GM12873 (cell line): ENCODE measurements around the gene TMEM108.

ENCODE experiments used
- TF ChIP-seq, protein P1 (sequence below): IDR thresholded peaks from 2 replicates; pipeline ENCODE4 v1.5.1; 2012; ENCODE audit warnings: low read depth, mild to moderate bottlenecking, moderate library complexity, low read length, control low read depth; ENCODE audit not compliant: insufficient read depth; ENCODE audit errors: missing control alignments

The TMEM108 gene

DNA sequence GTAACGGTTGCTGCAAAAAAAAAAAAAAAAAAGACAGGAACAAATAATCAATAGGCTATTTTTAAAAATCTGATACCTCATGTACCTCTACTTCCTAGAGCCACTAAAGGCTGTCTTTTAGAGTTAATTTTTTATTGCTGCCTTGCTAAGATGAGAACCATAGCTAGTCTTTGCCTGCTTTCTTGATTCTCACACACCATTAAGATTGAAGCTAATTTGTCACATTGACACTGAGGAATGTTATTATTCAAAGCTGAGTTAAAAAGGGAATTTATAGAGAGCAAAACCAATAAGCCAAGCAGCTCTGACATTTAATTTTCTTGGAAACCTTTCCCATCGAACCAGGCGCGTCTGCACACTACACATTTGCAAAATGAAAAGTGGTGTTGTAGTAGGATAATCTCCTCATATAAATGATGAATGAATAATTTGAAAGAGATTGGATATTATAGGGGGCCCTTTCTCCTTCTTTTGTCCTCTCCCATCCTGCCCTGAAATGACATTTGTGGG, 149.7 kb downstream of the TMEM108 start:
- TF ChIP-seq, protein P1, sequence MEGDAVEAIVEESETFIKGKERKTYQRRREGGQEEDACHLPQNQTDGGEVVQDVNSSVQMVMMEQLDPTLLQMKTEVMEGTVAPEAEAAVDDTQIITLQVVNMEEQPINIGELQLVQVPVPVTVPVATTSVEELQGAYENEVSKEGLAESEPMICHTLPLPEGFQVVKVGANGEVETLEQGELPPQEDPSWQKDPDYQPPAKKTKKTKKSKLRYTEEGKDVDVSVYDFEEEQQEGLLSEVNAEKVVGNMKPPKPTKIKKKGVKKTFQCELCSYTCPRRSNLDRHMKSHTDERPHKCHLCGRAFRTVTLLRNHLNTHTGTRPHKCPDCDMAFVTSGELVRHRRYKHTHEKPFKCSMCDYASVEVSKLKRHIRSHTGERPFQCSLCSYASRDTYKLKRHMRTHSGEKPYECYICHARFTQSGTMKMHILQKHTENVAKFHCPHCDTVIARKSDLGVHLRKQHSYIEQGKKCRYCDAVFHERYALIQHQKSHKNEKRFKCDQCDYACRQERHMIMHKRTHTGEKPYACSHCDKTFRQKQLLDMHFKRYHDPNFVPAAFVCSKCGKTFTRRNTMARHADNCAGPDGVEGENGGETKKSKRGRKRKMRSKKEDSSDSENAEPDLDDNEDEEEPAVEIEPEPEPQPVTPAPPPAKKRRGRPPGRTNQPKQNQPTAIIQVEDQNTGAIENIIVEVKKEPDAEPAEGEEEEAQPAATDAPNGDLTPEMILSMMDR = no peak

DNA sequence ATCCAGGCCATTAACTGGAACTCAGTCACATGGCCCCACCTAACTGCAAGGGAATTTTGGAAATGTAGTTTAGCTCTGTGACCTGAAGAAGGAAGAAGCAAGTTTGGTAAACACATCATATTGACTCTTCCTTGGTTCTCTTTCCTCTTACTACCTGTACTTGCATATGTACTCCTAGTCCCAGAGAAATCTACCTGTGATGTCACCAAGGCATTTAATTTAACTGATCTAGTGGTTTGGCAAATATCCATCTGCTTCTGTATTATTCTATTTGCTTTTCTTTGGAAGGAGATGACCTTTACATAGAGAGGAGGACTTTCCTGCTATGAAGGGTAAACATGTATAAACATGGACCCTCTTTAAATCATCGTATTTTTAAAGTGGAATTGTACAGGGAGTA, 150.8 kb downstream of the TMEM108 start:
- TF ChIP-seq, protein P1 = no peak

DNA sequence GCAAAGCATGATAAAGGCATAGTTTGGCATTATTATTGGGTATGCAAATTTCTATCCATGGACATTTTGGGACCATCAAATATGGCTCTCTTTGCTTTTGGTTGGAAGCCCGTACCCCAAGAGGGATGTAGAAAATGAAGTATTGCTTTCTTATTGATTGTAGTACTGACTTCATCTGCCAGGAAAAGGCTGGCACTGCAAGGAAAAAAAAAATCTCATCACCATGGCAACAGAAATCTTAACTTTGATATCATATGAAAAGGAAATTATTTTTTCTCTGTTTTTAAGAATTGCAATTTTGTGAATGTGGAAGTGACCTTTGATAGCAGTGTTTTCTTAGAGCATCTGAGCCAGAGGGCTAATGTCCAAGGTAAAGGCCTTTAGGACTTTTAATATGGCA, 151.7 kb downstream of the TMEM108 start:
- TF ChIP-seq, protein P1 = no peak

DNA sequence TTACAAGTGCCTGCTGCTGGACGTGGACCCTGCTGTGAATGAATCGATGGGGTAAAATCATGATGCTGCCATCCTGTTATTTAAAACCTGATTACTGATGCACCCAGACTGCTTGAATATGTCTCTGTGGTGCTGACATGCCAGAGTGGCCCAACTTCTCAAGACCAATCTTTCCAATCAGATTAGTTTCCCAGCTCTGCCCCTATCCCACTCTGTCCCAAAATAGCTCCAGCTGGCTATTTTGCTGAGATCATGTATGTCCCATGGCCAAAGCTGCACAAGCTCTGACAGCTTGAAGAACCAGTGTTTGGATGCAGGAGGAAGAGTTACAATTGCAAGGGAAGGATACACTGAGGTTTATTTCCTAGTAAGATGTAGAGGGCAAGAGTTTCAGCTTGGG, 153.6 kb downstream of the TMEM108 start:
- TF ChIP-seq, protein P1 = no peak

DNA sequence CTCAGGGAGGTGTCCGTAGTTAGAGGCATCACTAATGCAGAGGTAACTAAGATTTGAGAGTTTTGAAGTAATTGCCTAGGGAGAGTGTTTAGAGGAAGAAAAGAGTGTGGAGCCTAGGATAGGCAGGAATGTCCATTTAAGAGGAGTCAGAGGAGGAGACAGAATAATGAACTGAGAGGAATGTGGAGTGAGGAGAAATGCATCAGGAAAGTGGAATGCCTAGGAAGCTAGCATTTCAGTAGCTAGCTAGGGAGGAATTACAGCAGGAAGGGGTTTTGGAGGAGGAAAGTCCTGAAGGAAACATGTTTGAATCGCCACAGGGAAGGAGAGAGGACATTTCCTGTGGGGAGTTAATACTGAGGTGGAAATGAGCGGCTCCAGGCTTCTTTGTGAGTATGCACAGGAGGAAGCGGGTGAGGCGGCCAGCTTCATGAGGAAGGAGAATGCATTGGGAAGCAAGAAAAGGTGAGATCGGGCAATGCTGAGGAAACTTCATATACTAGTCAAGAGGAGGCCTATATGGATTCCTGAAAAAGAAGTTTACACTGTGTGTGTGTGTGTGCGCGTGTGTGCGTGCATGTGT, 154.3 kb downstream of the TMEM108 start:
- TF ChIP-seq, protein P1 = no peak

DNA sequence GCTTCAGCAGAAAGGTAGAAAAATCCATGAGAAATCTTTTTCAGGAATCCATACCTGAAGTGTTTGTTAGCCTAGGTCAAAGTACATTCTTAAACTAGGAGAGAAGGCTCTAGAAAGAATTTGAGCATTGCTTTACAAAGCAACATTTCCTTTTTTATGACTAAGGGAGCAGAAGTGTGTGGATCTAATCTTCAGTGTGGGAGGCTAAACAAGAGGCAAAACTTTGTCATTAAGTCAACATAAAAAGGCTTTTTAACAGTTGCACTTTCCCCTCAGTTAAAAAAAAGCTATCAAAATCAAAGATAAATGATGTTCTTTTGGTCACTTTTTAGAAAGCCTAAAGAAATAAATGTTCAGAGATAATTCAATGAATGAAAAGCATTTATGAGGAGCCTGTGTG, 154.8 kb downstream of the TMEM108 start:
- TF ChIP-seq, protein P1 = no peak

DNA sequence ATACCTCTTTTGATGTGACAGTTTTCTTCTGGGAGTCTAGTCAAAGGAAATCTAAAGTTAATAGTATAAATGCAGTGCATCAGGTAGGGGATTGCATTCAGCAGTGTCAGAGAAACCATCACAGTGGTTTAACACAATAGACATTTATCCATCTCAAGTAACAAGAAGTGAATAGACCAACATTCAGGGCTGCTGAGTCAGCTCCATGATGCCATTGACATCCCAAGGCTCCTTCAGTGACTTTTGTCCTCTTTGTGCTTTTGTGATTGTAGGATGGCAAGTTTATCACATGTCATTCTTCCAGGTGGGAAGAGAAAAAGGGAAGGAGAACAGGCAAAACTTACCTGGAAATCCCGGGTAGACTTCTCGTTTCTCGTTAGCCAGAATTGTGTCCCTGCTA, 158.3 kb downstream of the TMEM108 start:
- TF ChIP-seq, protein P1 = no peak

DNA sequence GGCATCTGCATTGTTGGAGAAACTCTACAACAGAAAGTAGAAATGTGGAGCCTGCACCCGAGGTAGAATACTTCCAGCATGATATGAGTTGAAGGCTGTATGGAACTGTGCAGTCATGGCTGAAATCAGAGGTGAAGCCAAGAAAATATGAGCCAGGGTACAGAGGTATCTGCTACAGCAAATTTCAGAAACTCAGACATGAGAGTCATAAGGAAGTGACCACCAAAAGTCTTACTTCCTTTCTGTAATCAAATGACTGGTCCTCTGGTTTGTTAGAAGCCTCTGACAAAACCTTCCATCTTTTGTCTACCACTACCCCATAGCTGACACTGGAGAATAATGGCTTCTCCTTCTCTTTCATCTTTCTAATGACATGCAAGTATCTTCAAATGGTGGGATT, 159.4 kb downstream of the TMEM108 start:
- TF ChIP-seq, protein P1 = no peak
